Measurements from ENCODE around the gene SLC9A3.

SLC9A3 gene

GRCh38 chr5:540071-540905, 16.0 kb upstream of the SLC9A3 start:
- TF ChIP-seq CTCF (IDR thresholded peaks at IDR 0.05; ENCODE audit: extremely low read depth, insufficient read depth, missing control alignments): no peak
- in situ Hi-C loops (cut with MboI; ENCODE audit: low pct_unique_long_range_greater_than_20kb, low sequenced_read_pairs, unreplicated experiment): no loop called here
- no peak for DNase-seq (ENCODE audit: low spot score)

GRCh38 chr5:539469-540070, 15.3 kb upstream of the SLC9A3 start:
- no peak for TF ChIP-seq CTCF (IDR thresholded peaks at IDR 0.05; ENCODE audit: extremely low read depth, insufficient read depth, missing control alignments)
- DNase-seq (ENCODE audit: low spot score): no peak
- in situ Hi-C loops (cut with MboI; ENCODE audit: low pct_unique_long_range_greater_than_20kb, low sequenced_read_pairs, unreplicated experiment): no loop called here

GRCh38 chr5:538801-539468, 14.7 kb upstream of the SLC9A3 start:
- DNase-seq (ENCODE audit: low spot score): no peak
- TF ChIP-seq CTCF (IDR thresholded peaks at IDR 0.05; ENCODE audit: extremely low read depth, insufficient read depth, missing control alignments): no peak
- in situ Hi-C loops (cut with MboI; ENCODE audit: low pct_unique_long_range_greater_than_20kb, low sequenced_read_pairs, unreplicated experiment): no loop called here

- TF ChIP-seq CTCF (IDR thresholded peaks at IDR 0.05; ENCODE audit: extremely low read depth, insufficient read depth, missing control alignments): no peak
- in situ Hi-C loops (cut with MboI; ENCODE audit: low pct_unique_long_range_greater_than_20kb, low sequenced_read_pairs, unreplicated experiment): no loop called here
Measured at GRCh38 chr5:538271-538771, 14.1 kb upstream of the SLC9A3 start.

GRCh38 chr5:537621-538071, 13.4 kb upstream of the SLC9A3 start:
- DNase-seq (ENCODE audit: low spot score): no peak
- in situ Hi-C loops (cut with MboI; ENCODE audit: low pct_unique_long_range_greater_than_20kb, low sequenced_read_pairs, unreplicated experiment): no loop called here
- no peak for TF ChIP-seq CTCF (IDR thresholded peaks at IDR 0.05; ENCODE audit: extremely low read depth, insufficient read depth, missing control alignments)

More at GRCh38 chr5:538271-538771, 14.1 kb upstream of the SLC9A3 start:
- no peak for DNase-seq (ENCODE audit: low spot score)

GRCh38 chr5:537098-537497, 12.8 kb upstream of the SLC9A3 start:
- in situ Hi-C loops (cut with MboI; ENCODE audit: low pct_unique_long_range_greater_than_20kb, low sequenced_read_pairs, unreplicated experiment): no loop called here
- TF ChIP-seq CTCF (IDR thresholded peaks at IDR 0.05; ENCODE audit: extremely low read depth, insufficient read depth, missing control alignments): no peak
- no peak for DNase-seq (ENCODE audit: low spot score)

Measured in GM13977 (cell line).